HT1080 (cell line): ENCODE data around the gene USP24. TPM values are rescaled to one million over a fixed set of nuclear protein-coding genes. Genes with fewer than 3 reads are reported as not detected.

ENCODE experiments used
- DNase-seq: peaks from one replicate; pipeline ENCODE4 v3.0.0-alpha.2; 2015; ENCODE audit warnings: low read depth
- total RNA-seq: library from RNA; depleted of rRNA; stranded (reverse); fragments of >200 nt; shearing (Covaris generic); gene quantifications from 2 replicates; pipeline ENCODE4 v1.2.3, GENCODE V29; 2014

Gene USP24
- total RNA-seq, 1 experiment from 2014 or later = 31.4 TPM

GRCh38 chr1:55167224-55167871 is 47.8 kb downstream of the USP24 start:
- no peak for DNase-seq

DNA sequence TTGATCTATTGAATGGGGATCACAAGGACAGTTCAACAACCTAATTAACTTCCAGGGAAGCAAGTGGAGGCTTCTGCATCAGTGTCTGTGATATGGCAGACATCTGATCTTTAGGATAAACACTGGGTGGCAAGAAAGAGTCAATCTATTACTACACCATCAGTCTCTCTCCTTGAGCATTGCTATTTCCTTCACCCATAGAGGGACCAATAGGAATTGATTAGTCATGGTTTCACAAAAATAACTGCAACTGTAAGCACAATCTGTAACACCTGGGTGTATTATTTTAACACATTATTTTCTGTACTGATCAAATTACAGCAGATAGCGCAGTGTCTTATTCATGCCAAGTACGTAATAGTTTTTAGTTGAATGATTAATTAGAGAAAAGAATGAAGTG is 50.3 kb downstream of the USP24 start:
- DNase-seq = no peak

DNA sequence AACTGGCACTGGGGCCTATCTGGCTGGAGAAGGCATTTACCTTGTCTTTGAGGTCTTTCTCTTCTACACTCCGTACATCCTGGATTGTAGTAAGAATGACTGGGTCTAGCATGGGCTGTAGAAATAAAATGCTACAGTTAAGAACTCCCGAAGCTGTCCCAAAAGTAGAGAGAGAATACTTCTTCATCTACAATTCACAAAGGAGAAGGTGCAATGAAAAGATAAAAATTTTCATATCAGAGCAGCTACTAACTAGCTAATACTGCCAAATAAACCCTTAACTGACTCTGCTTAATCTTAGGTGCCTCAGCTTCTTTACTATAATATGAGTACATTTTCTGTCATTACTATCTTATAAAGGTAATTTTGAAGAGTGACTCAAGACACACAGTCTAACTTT is 55.6 kb downstream of the USP24 start:
- no peak for DNase-seq

DNA sequence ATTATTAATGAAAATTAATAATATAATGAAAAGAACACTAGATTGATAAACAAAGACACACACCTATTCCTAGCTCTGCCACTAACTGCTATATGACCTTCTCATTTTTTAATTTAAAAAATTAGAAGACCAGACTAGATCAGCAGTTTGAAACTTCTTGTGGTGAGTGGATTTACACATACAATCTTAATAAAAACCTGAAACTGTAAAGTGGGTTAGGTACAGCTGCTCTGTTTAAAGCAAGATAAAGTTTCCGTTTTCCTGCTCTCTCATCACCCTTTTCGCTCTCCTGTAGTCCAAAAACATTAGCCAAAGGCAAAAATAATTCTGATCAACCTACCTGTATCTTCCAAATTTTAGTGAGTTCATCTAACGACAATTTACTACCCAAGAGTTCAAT is 58.6 kb downstream of the USP24 start:
- DNase-seq = no peak

- DNase-seq = no peak
Observed at GRCh38 chr1:55156093-55156492, 59.1 kb downstream of the USP24 start.

DNA sequence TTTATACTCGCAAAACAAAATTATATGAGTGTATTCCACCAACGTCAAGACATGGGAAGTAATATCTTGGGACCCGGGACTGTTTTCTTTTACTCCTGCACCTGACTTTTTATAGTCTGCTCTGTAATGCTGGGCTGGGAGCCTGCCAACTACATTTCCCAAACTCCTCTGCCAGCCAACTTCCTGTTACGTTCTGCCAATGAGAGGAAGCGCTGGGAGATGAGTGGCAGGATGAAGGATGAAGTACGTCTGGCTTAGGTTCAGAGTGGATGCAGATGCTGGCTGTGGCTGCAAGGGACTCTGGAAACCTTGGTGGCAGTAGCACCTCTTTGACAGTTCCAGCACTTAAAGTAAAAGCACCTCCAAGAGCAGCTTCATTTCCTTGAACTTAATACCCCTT is 59.6 kb downstream of the USP24 start:
- peak; percentile 19 for DNase-seq

DNA sequence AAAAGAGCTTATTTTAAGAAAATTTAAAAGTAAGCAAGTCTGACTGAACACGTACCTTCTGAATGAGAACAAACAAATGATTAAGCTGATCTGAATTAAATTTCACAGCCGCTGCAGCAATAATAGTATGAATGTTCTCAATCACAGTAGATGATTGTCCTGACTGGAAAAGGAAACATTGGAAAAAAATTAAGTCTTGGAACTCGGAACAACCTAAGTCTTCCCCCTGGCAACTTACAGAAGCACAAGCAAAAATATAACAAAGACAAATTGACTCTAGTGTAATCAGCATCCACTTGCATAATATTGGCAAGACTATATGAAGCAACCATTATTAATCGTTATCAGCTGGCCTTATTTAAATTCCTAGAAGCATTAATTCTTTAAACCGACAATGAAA is 60.5 kb downstream of the USP24 start:
- no peak for DNase-seq

- DNase-seq = no peak
Observed at GRCh38 chr1:55153031-55153430, 62.1 kb downstream of the USP24 start.

GRCh38 chr1:55150880-55151588 is 64.1 kb downstream of the USP24 start:
- no peak for DNase-seq

GRCh38 chr1:55148676-55149075 is 66.5 kb downstream of the USP24 start:
- DNase-seq = no peak

DNA sequence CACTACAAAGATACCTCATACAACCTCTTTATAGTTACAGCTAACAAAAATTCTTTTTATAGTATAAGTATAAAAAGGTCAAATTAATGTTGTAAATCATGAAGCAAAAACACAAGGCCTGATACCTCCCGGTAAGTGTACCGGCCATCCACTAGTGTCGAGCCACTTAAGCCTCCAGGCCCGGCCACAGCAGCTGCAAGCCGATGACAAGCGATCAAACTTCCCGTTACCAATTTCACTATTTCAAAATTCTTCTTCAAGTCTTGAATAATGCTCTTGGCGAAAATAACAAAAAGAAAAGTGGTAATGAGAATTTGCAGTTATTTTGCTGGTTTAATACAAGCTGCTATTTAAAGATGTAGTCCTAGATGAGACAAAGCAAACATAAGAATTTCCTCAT is 67.6 kb downstream of the USP24 start:
- no peak for DNase-seq

- DNase-seq = no peak
Observed at GRCh38 chr1:55146781-55147180, 68.4 kb downstream of the USP24 start.

- no peak for DNase-seq
Observed at GRCh38 chr1:55144886-55145285, 70.3 kb downstream of the USP24 start.

- DNase-seq = no peak
Observed at GRCh38 chr1:55143684-55144083, 71.5 kb downstream of the USP24 start.

GRCh38 chr1:55141295-55141893 is 73.8 kb downstream of the USP24 start:
- DNase-seq = no peak

- DNase-seq = peak; percentile 71
Observed at GRCh38 chr1:55140546-55140983, 74.6 kb downstream of the USP24 start.

- no peak for DNase-seq
Observed at GRCh38 chr1:55140137-55140536, 75.0 kb downstream of the USP24 start.

- DNase-seq = no peak
Observed at GRCh38 chr1:55138823-55139222, 76.3 kb downstream of the USP24 start.

DNA sequence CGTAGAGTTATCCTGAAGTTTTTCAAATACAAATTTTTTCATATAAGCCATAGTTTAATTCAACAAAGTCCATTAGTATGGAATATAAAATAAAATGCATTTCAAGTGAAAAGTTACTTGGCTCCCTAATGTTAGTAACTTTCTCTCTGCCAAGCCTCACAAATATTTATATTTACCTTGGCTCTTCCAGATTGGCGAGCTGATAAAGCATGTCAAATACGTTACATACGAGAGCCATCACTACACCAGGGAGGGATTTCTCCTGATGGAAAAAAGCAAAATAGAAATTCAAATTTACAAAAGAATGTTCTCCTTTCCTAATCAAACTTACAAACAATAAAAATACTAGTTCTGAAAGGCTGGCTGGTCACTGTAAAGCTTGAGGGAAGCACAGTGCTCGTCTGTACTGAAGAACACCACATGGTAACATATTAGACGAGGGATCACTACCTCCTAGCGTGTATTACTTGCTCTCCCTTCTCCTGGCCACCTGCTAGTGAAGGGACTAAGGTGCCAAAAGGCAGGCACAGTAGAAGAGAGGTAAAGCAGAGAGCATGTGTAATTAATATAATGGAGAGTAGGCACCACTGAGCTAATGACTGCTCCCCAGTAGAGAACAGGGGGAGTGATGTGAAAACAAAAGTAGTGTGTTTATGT is 80.9 kb downstream of the USP24 start:
- no peak for DNase-seq

- peak; percentile 61 for DNase-seq
Observed at GRCh38 chr1:55131801-55132200, 83.4 kb downstream of the USP24 start.

DNA sequence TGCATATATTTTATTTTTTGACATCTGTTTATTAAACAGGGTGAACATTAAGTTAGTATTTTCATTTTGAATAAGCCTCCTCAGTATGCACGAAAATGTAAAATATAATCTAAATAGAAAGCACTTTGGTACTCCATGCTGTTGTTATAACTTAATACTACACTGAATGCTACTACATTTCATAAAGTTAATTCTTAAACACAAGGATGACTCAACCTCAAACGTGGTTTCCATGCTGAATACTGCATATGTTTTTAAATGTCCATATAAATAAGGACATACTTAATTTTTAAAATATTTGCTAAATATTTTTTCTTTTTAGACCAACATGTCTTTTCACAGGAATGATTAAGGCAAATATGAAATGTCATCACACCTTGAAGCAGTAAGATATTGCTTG is 83.9 kb downstream of the USP24 start:
- no peak for DNase-seq

DNA sequence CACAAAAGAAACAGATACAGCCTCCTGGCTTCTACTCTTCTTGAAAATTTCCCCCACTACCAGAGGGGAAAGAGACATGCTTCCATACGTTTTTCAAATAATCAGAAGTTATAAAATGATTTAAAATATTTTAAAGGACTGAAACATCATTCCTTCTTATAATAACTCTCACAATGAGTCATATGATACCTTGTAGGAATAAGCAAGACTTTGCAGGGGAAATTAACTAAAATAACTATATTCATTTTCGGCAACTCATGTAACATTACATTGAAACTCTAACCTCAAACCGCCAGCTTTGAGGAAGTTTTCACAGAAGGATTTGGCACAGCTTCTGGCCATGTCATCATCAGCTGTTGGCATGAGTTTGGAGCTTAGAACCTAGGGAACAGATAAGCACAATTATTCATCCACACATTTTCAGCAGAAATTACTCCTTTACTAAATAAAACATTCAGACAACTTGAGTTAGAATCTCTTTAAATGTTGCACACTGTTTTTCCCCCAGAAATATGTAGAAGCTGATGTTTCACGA is 85.9 kb downstream of the USP24 start:
- DNase-seq = peak; percentile 64
